CD4-positive, alpha-beta T cell treated with Interleukin-15 for 1 hour (primary cell): ENCODE results near the gene SUN5.

Experiments
- DNase-seq: peaks from one replicate; pipeline ENCODE4 v3.0.0-alpha.2; 2020

The SUN5 gene

GRCh38 chr20:33026779-33027759, 22.8 kb upstream of the SUN5 start:
- no peak for DNase-seq

- DNase-seq, result no peak
Measured at GRCh38 chr20:33026072-33026778, 22.0 kb upstream of the SUN5 start.

- no peak for DNase-seq
Measured at GRCh38 chr20:33025318-33025876, 21.2 kb upstream of the SUN5 start.

- no peak for DNase-seq
Measured at GRCh38 chr20:33024609-33025317, 20.5 kb upstream of the SUN5 start.

GRCh38 chr20:33024243-33024560, 20.0 kb upstream of the SUN5 start:
- no peak for DNase-seq

GRCh38 chr20:33023439-33024242, 19.4 kb upstream of the SUN5 start:
- no peak for DNase-seq

GRCh38 chr20:33022694-33023438, 18.6 kb upstream of the SUN5 start:
- DNase-seq, result no peak

- no peak for DNase-seq
Measured at GRCh38 chr20:33022289-33022688, 18.1 kb upstream of the SUN5 start.

GRCh38 chr20:33021879-33022278, 17.6 kb upstream of the SUN5 start:
- DNase-seq, result no peak

- no peak for DNase-seq
Measured at GRCh38 chr20:33020278-33021161, 16.3 kb upstream of the SUN5 start.

- DNase-seq, result no peak
Measured at GRCh38 chr20:33019465-33020277, 15.4 kb upstream of the SUN5 start.

- DNase-seq, result no peak
Measured at GRCh38 chr20:33018169-33018931, 14.1 kb upstream of the SUN5 start.

GRCh38 chr20:33017542-33017941, 13.3 kb upstream of the SUN5 start:
- no peak for DNase-seq

GRCh38 chr20:33016581-33017109, 12.4 kb upstream of the SUN5 start:
- no peak for DNase-seq

GRCh38 chr20:33015700-33016580, 11.7 kb upstream of the SUN5 start:
- DNase-seq, result no peak

GRCh38 chr20:33015114-33015484, 10.9 kb upstream of the SUN5 start:
- DNase-seq, result no peak

GRCh38 chr20:33014336-33015113, 10.3 kb upstream of the SUN5 start:
- no peak for DNase-seq
